SK-N-SH treated with all-trans-retinoic acid at 6 μM for 48 hours (cell line): Measurements from ENCODE around the gene CYB5B.

Experiments used
- ARNTL ChIP-seq: fragments of 450-650 bp; formaldehyde crosslinking; IDR thresholded peaks from 2 replicates; pipeline ENCODE4 v1.5.0; 2020; ENCODE audit warnings: low read depth, mild to moderate bottlenecking, moderate library complexity, borderline replicate concordance
- CREB5 ChIP-seq: fragments of 250-450 bp; sonication (Bioruptor Pico); IDR thresholded peaks from 2 replicates; pipeline ENCODE4 v1.5.1; 2020; ENCODE audit warnings: low read depth, mild to moderate bottlenecking, moderate library complexity
- CSRNP3 ChIP-seq: fragments of 250-450 bp; sonication (Bioruptor Pico); IDR thresholded peaks from 2 replicates; pipeline ENCODE4 v1.5.1; 2021; ENCODE audit warnings: mild to moderate bottlenecking, moderate library complexity
- ISL1 ChIP-seq: fragments of 250-450 bp; sonication (Bioruptor Pico); IDR thresholded peaks from 2 replicates; pipeline ENCODE4 v2.1.2; 2022; ENCODE audit warnings: mild to moderate bottlenecking, moderate library complexity
- PATZ1 ChIP-seq: fragments of 250-450 bp; sonication (Bioruptor Pico); IDR thresholded peaks from 2 replicates; pipeline ENCODE4 v1.8.0; 2020; ENCODE audit warnings: mild to moderate bottlenecking, moderate library complexity, borderline replicate concordance
- POU6F1 ChIP-seq: fragments of 250-450 bp; sonication (Bioruptor Pico); IDR thresholded peaks from 2 replicates; pipeline ENCODE4 v1.8.0; 2021; ENCODE audit warnings: low read depth, mild to moderate bottlenecking, moderate library complexity, borderline replicate concordance
- PPARA ChIP-seq: fragments of 250-450 bp; sonication (Bioruptor Pico); IDR thresholded peaks from 2 replicates; pipeline ENCODE4 v1.5.0; 2020; ENCODE audit warnings: mild to moderate bottlenecking, borderline replicate concordance
- SNAI2 ChIP-seq: fragments of 250-450 bp; sonication (Bioruptor Pico); IDR thresholded peaks from 2 replicates; pipeline ENCODE4 v1.5.0; 2020; ENCODE audit warnings: mild to moderate bottlenecking, moderate library complexity
- TOX ChIP-seq: fragments of 250-450 bp; sonication (Bioruptor Pico); IDR thresholded peaks from 2 replicates; pipeline ENCODE4 v1.8.0; 2021; ENCODE audit warnings: mild to moderate bottlenecking, moderate library complexity, borderline replicate concordance
- TSHZ2 ChIP-seq: fragments of 250-450 bp; sonication (Bioruptor Pico); IDR thresholded peaks from 2 replicates; pipeline ENCODE4 v1.5.0; 2020; ENCODE audit warnings: mild to moderate bottlenecking, moderate library complexity
- ZFP3 ChIP-seq: fragments of 250-450 bp; sonication (Bioruptor Pico); IDR thresholded peaks from 2 replicates; pipeline ENCODE4 v1.5.0; 2020; ENCODE audit warnings: mild to moderate bottlenecking, moderate library complexity
- ZFP30 ChIP-seq: fragments of 450-650 bp; formaldehyde crosslinking; IDR thresholded peaks from 2 replicates; pipeline ENCODE4 v1.5.0; 2022; ENCODE audit warnings: mild to moderate bottlenecking, moderate library complexity
- ZNF565 ChIP-seq: fragments of 450-650 bp; formaldehyde crosslinking; conservative IDR thresholded peaks from 2 replicates; pipeline ENCODE4 v1.5.0; 2020; ENCODE audit warnings: low read depth, mild to moderate bottlenecking, moderate library complexity

GRCh38 chr16:69431948-69432468 is 7.6 kb downstream of the CYB5B start:
- no peak for TF ChIP-seq SNAI2
- TF ChIP-seq ZFP30 (CRISPR knock-in tag): no peak
- TF ChIP-seq ISL1 (CRISPR knock-in tag): no peak
- no peak for TF ChIP-seq PPARA (CRISPR knock-in tag)
- no peak for TF ChIP-seq POU6F1
- no peak for TF ChIP-seq CREB5 (CRISPR knock-in tag)
- no peak for TF ChIP-seq ZFP3 (CRISPR knock-in tag)
- no peak for TF ChIP-seq CSRNP3 (CRISPR knock-in tag)
- TF ChIP-seq ARNTL (CRISPR knock-in tag): no peak
- TF ChIP-seq TOX: no peak
- no peak for TF ChIP-seq ZNF565
- no peak for TF ChIP-seq PATZ1 (CRISPR knock-in tag)
- TF ChIP-seq TSHZ2 (CRISPR knock-in tag): no peak
